ENCODE data around the gene TSHB.

GRCh38 chr1:115062542-115063004 lies 32.9 kb downstream of the TSHB start:
- no peak for TF ChIP-seq CTCF (IDR thresholded peaks at IDR 0.05; ENCODE audit: poor library complexity, severe bottlenecking)
- TF ChIP-seq EZH2 (IDR thresholded peaks at IDR 0.05; ENCODE audit: borderline replicate concordance, insufficient read depth, low read length, poor library complexity, severe bottlenecking), result no peak
- TF ChIP-seq POLR2AphosphoS5 (IDR thresholded peaks at IDR 0.05), result no peak

All from neural cell (in vitro differentiated cells).